Glomerular visceral epithelial cell (primary cell): ENCODE measurements around the gene NFATC2IP.

ENCODE experiments used
- DNase-seq: peaks from one replicate; pipeline ENCODE4 v3.0.0-alpha.2; 2016; ENCODE audit errors: extremely low spot score

Gene NFATC2IP

GRCh38 chr16:28950648-28951409, at the start of gene NFATC2IP:
TSS of gene NFATC2IP (plus strand) at chr16:28950937. CDS start at chr16:28951012, 75 bp downstream.
- DNase-seq, result peak; percentile 99

- DNase-seq, result no peak
These were observed 48.9 kb upstream of the NFATC2IP start for GRCh38 chr16:28901862-28902261.

- no peak for DNase-seq
These were observed 47.8 kb upstream of the NFATC2IP start for GRCh38 chr16:28902909-28903308.

- no peak for DNase-seq
These were observed 47.2 kb upstream of the NFATC2IP start for GRCh38 chr16:28903344-28904042.

GRCh38 chr16:28904363-28904762, 46.4 kb upstream of the NFATC2IP start:
- DNase-seq, result no peak

- DNase-seq, result no peak
These were observed 45.9 kb upstream of the NFATC2IP start for GRCh38 chr16:28904828-28905227.

GRCh38 chr16:28905229-28905754, 45.4 kb upstream of the NFATC2IP start:
- DNase-seq, result no peak

- no peak for DNase-seq
These were observed 44.9 kb upstream of the NFATC2IP start for GRCh38 chr16:28905800-28906372.

GRCh38 chr16:28910086-28911031, 40.4 kb upstream of the NFATC2IP start:
- no peak for DNase-seq

GRCh38 chr16:28912558-28912957, 38.2 kb upstream of the NFATC2IP start:
- no peak for DNase-seq

- no peak for DNase-seq
These were observed 36.6 kb upstream of the NFATC2IP start for GRCh38 chr16:28913946-28914724.

GRCh38 chr16:28915181-28915580, 35.6 kb upstream of the NFATC2IP start:
- no peak for DNase-seq

GRCh38 chr16:28917095-28917494, 33.6 kb upstream of the NFATC2IP start:
- DNase-seq, result no peak

GRCh38 chr16:28918698-28919097, 32.0 kb upstream of the NFATC2IP start:
- DNase-seq, result no peak

- no peak for DNase-seq
These were observed 27.5 kb upstream of the NFATC2IP start for GRCh38 chr16:28923231-28923587.

- no peak for DNase-seq
These were observed 26.9 kb upstream of the NFATC2IP start for GRCh38 chr16:28923652-28924398.

- no peak for DNase-seq
These were observed 26.4 kb upstream of the NFATC2IP start for GRCh38 chr16:28924399-28924761.

GRCh38 chr16:28924762-28925385, 25.9 kb upstream of the NFATC2IP start, which contains the start of gene RABEP2:
TSS of gene RABEP2 (minus strand) at chr16:28925238. CDS start at chr16:28925163, 75 bp downstream.
- DNase-seq, result peak; percentile 92
